H1 (cell line): ENCODE data around the gene MYLK. TPM values are rescaled to one million over a fixed set of nuclear protein-coding genes. Genes with fewer than 3 reads are reported as not detected.

Source experiments
- BACH1 ChIP-seq: IDR thresholded peaks from 2 replicates; pipeline ENCODE4 v1.6.1; 2012; ENCODE audit warnings: low read length, improper control_type of control experiment
- CBX5 ChIP-seq: fragments of 300-800, 300-1000 bp; sonication (generic); IDR thresholded peaks from 2 replicates; pipeline ENCODE4 v1.7.1; 2016; ENCODE audit warnings: antibody characterized with exemption, low read length, low read depth
- CHD2 ChIP-seq: IDR thresholded peaks from 2 replicates; pipeline ENCODE4 v1.6.1; 2012; ENCODE audit warnings: low read length, improper control_type of control experiment
- CHD7 ChIP-seq: fragments of 300-600 bp; sonication (generic); IDR thresholded peaks from 2 replicates; pipeline ENCODE4 v1.7.1; 2012; ENCODE audit warnings: low read length, moderate library complexity, mild to moderate bottlenecking, inconsistent platforms; ENCODE audit not compliant: insufficient replicate concordance
- CREB1 ChIP-seq: IDR thresholded peaks from 2 replicates; pipeline ENCODE4 v1.6.1; 2012; ENCODE audit warnings: inconsistent platforms
- EZH2 ChIP-seq: fragments of 200-600 bp; sonication (generic); IDR thresholded peaks from 2 replicates; pipeline ENCODE4 v1.7.1; 2012; ENCODE audit warnings: low read depth, mild to moderate bottlenecking, moderate library complexity, low read length, inconsistent platforms; ENCODE audit not compliant: severe bottlenecking
- KDM1A ChIP-seq: fragments of 200-600, 300-600 bp; sonication (generic); IDR thresholded peaks from 2 replicates; pipeline ENCODE4 v1.7.1; 2016; ENCODE audit warnings: mild to moderate bottlenecking, low read length, borderline replicate concordance
- KDM5A ChIP-seq: fragments of 200-600 bp; IDR thresholded peaks from 2 replicates; pipeline ENCODE4 v1.7.1; 2012; ENCODE audit warnings: mild to moderate bottlenecking, low read length, inconsistent platforms, mixed read lengths
- POLR2AphosphoS5 ChIP-seq: IDR thresholded peaks from 2 replicates; pipeline ENCODE4 v1.6.1; 2011; ENCODE audit warnings: low read depth, low read length
- SRF ChIP-seq: IDR thresholded peaks from 2 replicates; pipeline ENCODE4 v1.6.1; 2011; ENCODE audit warnings: mild to moderate bottlenecking, low read depth, low read length, moderate library complexity
- TBP ChIP-seq: IDR thresholded peaks from 2 replicates; pipeline ENCODE4 v1.6.1; 2011; ENCODE audit warnings: low read depth, low read length, improper control_type of control experiment
- polyA plus RNA-seq, 7 experiments: library from polyadenylated mRNA; depleted of rRNA in 3 of 7; stranded (reverse) in 5 of 7; unstranded in 2 of 7; fragments of >200 nt in 5 of 7; fragments of 200-250 nt in 2 of 7; gene quantifications; 1 replicate in 5 of 7; 2 replicates in 1 of 7; 4 replicates in 1 of 7; pipeline versions ENCODE4 v1.2.1 to v1.2.3, GENCODE V29; 2011 to 2013; ENCODE audit warnings: missing spikeins in 2 of 7, mixed read lengths in 2 of 7
- total RNA-seq: library from RNA; stranded (reverse); fragmentation: NEBNext Ultra II Directional; extraction: Animal tissue kit (Norgen Biotek cat#: 25700); gene quantifications from 2 replicates; pipeline ENCODE4 v1.2.1, GENCODE V29; 2021

The MYLK gene
- total and polyA plus RNA-seq, 2 of the 8 experiments (the other 6 are each of a cell fraction or from before 2014, with no cell fraction given) = 11.6 to 21.3 TPM

GRCh38 chr3:123884203-123884831 lies at the start of gene MYLK (continued):
- TF ChIP-seq CBX5 (no peak), CHD2 (no peak), KDM5A (no peak), SRF (no peak), TBP (peak; percentile 60; the same call in 1 of the 2 replicates), CREB1 (no peak), EZH2 (no peak), BACH1 (peak; percentile 53), KDM1A (peak; percentile 94), CHD7 (no peak), POLR2AphosphoS5 (peak; percentile 83)
